22Rv1 (cell line): ENCODE measurements around the gene SLC9A5.

Experiments used
- CTCF ChIP-seq: fragments of 450-650 bp; IDR thresholded peaks from 2 replicates; pipeline ENCODE4 v1.5.1; 2017; ENCODE audit warnings: mild to moderate bottlenecking
- ZFX ChIP-seq: fragments of 450-650 bp; IDR thresholded peaks from 2 replicates; pipeline ENCODE4 v1.6.1; 2017; ENCODE audit warnings: antibody characterized with exemption, borderline replicate concordance

GRCh38 chr16:67202956-67203493, 45.8 kb upstream of the SLC9A5 start:
- TF ChIP-seq CTCF (no peak), ZFX (no peak)
